DOHH2 (cell line): Measurements from ENCODE around the gene TARS3.

Experiments
- CTCF ChIP-seq: fragments of 200-600 bp; sonication (generic); IDR thresholded peaks from one replicate; pipeline ENCODE4 v1.5.1; 2014; ENCODE audit warnings: antibody characterized with exemption, mild to moderate bottlenecking, low read depth, low read length; ENCODE audit not compliant: poor library complexity, severe bottlenecking
- EZH2phosphoT487 ChIP-seq: fragments of 200-600 bp; sonication (generic); IDR thresholded peaks from 2 replicates; pipeline ENCODE4 v1.6.1; 2017; ENCODE audit warnings: borderline replicate concordance, mild to moderate bottlenecking, antibody characterized with exemption, low read length, moderate library complexity, mixed read lengths

- TF ChIP-seq CTCF (no peak), EZH2phosphoT487 (no peak)
Measured at GRCh38 chr15:101625980-101626379, 98.3 kb downstream of the TARS3 start.
